Motor neuron (in vitro differentiated cells): ENCODE measurements around the gene TMC8. TPM values are rescaled to one million over a fixed set of nuclear protein-coding genes. Genes with fewer than 3 reads are reported as not detected.

Source experiments
- ATAC-seq, 8 experiments: fragments of 200-7000 bp; cut with Tn5 transposase; replicated peaks in 6 of 8; 2 replicates each; pipeline ENCODE4 v1.8.0; 2021; ENCODE audit warnings: mild to moderate bottlenecking in 8 of 8, moderate library complexity in 8 of 8
- H3K27ac ChIP-seq, 2 donors: fragments of 250-450 bp; sonication (Bioruptor Pico); 2 replicates each; pipeline ENCODE4 v1.9.0; 2021; ENCODE audit warnings: antibody characterized with exemption in 2 of 2, mild to moderate bottlenecking in 2 of 2, moderate library complexity in 1 of 2
- H3K4me1 ChIP-seq, 2 donors: fragments of 250-450 bp; sonication (Bioruptor Pico); replicated peaks in 1 of 2; 2 replicates each; pipeline ENCODE4 v1.6.1; 2021; ENCODE audit warnings: antibody characterized with exemption in 2 of 2, mild to moderate bottlenecking in 2 of 2, moderate library complexity in 1 of 2
- H3K4me3 ChIP-seq, 5 donors: fragments of 250-450 bp; sonication (Bioruptor Pico); 2 replicates each; pipeline ENCODE4 v1.9.0; 2021; ENCODE audit warnings: antibody characterized with exemption in 5 of 5, mild to moderate bottlenecking in 5 of 5, moderate library complexity in 4 of 5
- WGBS, 10 experiments: fragments of 450-650 bp; shearing (Covaris generic); methylation state at CpG; one replicate each; pipeline ENCODE4 v1.0.0; 2022; 5-methylcytosine and 5-hydroxymethylcytosine counted together
- in situ Hi-C, 9 experiments: fragments of 400-800 bp; cut with MboI; loops; one replicate each; pipeline ENCODE4 v1.15.0; 2021; ENCODE audit warnings: low sequenced_read_pairs in 9 of 9, low pct_unique_long_range_greater_than_20kb in 2 of 9; ENCODE audit not compliant: unreplicated experiment in 9 of 9
- total RNA-seq, 8 experiments: library from RNA; unstranded; fragments of 300-600 nt; gene quantifications; 2 replicates each; pipeline versions ENCODE4 v1.2.3 to v1.2.4, GENCODE V29; 2022

The TMC8 gene
- total RNA-seq, 8 experiments from 2014 or later = 0.10 to 1.4 (median 0.58) TPM; not detected in 1

- in situ Hi-C loops = no loop called here
- peaks cover 14 to 22% of the 10 kb centered on the region in 2 donors for H3K4me1 ChIP-seq
- H3K4me3 ChIP-seq = no peak overlapping the region
- no peak for ATAC-seq
- no peak overlapping the region for H3K27ac ChIP-seq
- WGBS, 10 experiments = 80 to 100% (median 95%) methylated on average over 1 to 2 of the region's 4 CpGs; no CpG with 5 or more reads in 6 of the 10 experiments
Measured at GRCh38 chr17:78129351-78130089, 1.1 kb upstream of the TMC8 start.

- WGBS, 10 experiments = 53 to 92% (median 73%) methylated on average over 2 of the region's 5 CpGs; no CpG with 5 or more reads in 6 of the 10 experiments
- Histone ChIP-seq H3K4me3 (no peak overlapping the region), H3K4me1 (peaks cover 14 to 22% of the 10 kb centered on the region in 2 donors)
Measured at GRCh38 chr17:78130090-78130436, 508 bp upstream of the TMC8 start.

GRCh38 chr17:78131172-78132083 is 857 bp downstream of the TMC8 start:
- Histone ChIP-seq H3K4me3 (no peak overlapping the region), H3K4me1 (peaks cover 8 to 17% of the 10 kb centered on the region in 2 donors), H3K27ac (no peak overlapping the region)
- ATAC-seq = no peak
- 59 to 100% (median 87%) methylated on average over 1 to 5 of the region's 74 CpGs; no CpG with 5 or more reads in 6 of the 10 experiments for WGBS, 10 experiments
- in situ Hi-C loops = no loop called here

More at GRCh38 chr17:78130090-78130436, 508 bp upstream of the TMC8 start:
- H3K27ac ChIP-seq = no peak overlapping the region
- no peak for ATAC-seq
- in situ Hi-C loops = no loop called here

DNA sequence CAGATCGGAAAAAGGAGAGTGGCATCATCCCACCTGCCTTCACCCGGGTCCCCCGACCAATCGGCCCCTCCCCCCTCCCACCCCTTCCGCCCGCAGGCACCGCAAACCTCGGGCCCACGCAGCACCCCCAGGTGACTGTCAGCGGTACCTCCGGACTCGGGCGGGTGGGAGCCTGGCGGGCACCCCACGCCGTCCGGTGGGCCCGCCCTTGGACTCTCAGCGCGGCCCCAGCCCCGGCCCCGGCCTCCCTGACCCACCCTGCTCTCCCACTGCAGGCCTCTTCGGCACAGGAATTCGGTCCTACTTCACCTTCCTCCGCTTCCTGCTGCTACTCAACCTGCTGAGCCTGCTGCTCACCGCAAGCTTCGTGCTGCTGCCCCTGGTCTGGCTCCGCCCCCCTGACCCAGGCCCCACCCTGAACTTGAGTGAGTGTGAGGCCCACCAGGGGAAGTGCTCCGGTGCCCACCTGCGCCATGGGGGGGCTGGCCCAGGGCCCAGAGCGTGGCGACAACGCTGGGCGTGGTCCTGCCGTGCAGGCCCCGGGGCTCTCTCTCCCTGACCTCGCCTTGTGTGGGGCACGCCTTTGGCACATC is 1.6 kb downstream of the TMC8 start:
- WGBS, 10 experiments = 70% methylated on average over 2 of the region's 38 CpGs; no CpG with 5 or more reads in 9 of the 10 experiments
- Histone ChIP-seq H3K4me1 (peaks cover 6 to 10% of the 10 kb centered on the region in 2 donors), H3K27ac (no peak overlapping the region), H3K4me3 (no peak overlapping the region)
- in situ Hi-C loops = no loop called here
- no peak for ATAC-seq

DNA sequence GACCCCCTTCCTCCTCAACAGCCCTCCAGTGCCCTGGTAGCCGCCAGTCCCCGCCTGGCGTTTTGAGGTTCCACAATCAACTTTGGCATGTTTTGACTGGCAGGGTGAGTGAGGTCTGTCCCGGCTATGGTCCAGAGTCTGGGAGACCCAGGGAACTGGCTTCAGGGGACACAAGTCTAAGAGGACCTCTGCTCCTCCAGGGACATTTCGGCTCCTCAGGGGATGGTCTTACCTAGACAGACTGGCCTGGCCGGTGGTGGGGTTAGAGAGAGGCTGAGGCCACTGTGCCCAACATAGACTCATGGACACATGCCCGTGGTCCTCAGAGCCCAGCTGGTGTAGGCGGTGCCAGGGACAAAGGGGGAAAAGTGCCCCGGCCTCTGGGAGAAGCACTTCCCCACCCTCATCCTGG is 2.2 kb downstream of the TMC8 start:
- in situ Hi-C loops = no loop called here
- no peak overlapping the region for H3K4me3 ChIP-seq
- H3K4me1 ChIP-seq = peaks cover 4 to 6% of the 10 kb centered on the region in 2 donors
- ATAC-seq = no peak
- H3K27ac ChIP-seq = no peak overlapping the region
- WGBS, 10 experiments = 40 to 82% (median 67%) methylated on average over 1 to 2 of the region's 9 CpGs; no CpG with 5 or more reads in 7 of the 10 experiments

DNA sequence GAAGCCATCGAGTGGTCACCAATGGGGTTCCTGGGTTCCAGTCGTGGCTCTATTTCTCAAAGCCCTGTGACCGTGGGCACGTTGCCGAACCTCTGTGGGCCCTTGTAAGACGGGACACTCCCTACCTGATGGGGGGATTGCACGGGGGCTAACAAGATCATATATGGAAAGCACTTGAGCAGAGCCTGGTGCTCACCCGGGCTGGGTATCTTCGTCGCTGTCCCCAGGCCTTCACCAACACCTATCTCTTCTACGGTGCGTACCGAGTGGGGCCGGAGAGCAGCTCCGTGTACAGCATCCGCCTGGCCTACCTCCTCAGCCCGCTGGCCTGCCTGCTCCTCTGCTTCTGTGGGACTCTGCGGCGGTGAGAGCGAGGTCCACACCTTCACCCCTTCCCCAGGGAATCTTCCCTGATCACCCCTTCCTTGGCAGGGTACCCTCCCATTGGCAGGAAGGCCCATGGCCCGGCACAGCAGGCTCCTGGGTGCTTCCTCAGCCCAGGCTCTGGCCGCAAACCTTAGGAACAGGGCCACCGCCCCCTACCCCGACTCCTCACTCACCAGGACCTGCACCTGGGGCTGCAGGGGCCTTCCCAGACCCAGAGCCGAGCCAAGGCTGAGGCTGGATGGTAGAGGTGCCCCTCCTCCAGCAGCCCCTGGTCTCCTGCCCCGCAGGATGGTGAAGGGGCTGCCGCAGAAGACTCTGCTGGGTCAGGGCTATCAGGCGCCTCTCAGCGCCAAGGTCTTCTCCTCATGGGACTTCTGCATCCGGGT is 2.8 kb downstream of the TMC8 start:
- Histone ChIP-seq H3K4me3 (no peak overlapping the region), H3K4me1 (peaks cover 3 to 6% of the 10 kb centered on the region in 2 donors), H3K27ac (no peak overlapping the region)
- ATAC-seq = no peak
- WGBS, 10 experiments = 60 to 93% (median 85%) methylated on average over 1 to 5 of the region's 30 CpGs; no CpG with 5 or more reads in 6 of the 10 experiments
- in situ Hi-C loops = no loop called here

DNA sequence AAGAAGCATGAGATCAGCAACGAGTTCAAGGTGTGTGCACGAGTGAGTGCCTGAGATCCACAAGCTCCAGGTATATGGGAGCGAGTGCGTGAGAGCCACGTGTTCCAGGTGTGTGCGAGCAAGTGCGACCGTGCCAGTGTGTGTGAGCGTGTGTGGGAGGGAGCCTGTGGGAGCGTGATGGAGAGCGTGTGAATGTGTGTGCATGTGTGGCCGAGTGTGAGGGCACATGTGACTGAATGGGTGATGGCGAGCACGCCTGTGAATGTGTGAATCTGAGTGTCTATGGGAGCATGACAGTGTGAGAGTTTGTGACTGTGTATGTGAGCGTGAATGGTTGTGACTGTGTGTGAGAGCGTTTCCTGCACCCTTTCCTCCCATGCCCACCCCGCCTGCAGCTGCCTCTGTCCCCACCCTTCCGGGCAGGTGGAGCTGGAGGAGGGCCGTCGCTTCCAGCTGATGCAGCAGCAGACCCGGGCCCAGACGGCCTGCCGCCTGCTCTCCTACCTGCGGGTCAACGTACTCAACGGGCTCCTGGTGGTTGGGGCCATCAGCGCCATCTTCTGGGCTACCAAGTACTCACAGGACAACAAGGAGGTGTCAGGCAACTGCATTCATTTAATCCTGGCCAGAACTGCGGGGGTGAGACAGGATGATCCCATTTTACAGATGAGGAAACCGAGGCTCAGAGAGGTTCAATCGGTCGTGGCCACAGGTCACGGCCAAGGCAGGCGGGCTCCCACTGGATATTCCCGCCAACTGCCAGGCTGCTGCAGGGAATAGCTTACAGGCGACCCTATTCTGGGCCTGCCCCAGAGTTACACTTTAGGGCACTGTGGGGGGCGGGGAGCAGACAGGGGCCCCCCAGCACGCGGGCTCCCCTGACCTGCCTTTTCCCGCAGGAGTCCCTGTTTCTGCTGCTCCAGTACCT is 3.7 kb downstream of the TMC8 start:
- peak in 3 of 8 experiments; percentile 71 to 80 (median 75) for ATAC-seq
- H3K4me1 ChIP-seq = peaks cover 3% of the 10 kb centered on the region in 2 donors
- H3K4me3 ChIP-seq = no peak overlapping the region
- WGBS, 10 experiments = 3 to 100% (median 70%) methylated on average over 1 to 11 of the region's 39 CpGs; no CpG with 5 or more reads in 2 of the 10 experiments
- in situ Hi-C loops = no loop called here
- H3K27ac ChIP-seq = no peak overlapping the region

GRCh38 chr17:78134899-78135385 is 4.4 kb downstream of the TMC8 start:
- Histone ChIP-seq H3K4me1 (peaks cover 3% of the 10 kb centered on the region in 2 donors), H3K4me3 (no peak overlapping the region), H3K27ac (no peak overlapping the region)
- WGBS, 10 experiments = 26 to 86% (median 61%) methylated on average over 2 to 6 of the region's 9 CpGs; no CpG with 5 or more reads in 5 of the 10 experiments
- in situ Hi-C loops = no loop called here
- ATAC-seq = no peak

- WGBS, 10 experiments = 79 to 100% (median 91%) methylated on average over 1 to 6 of the region's 9 CpGs; no CpG with 5 or more reads in 3 of the 10 experiments
- H3K4me3 ChIP-seq = no peak overlapping the region
- no peak for ATAC-seq
- peaks cover 3 to 7% of the 10 kb centered on the region in 2 donors for H3K4me1 ChIP-seq
- H3K27ac ChIP-seq = no peak overlapping the region
- in situ Hi-C loops = no loop called here
Measured at GRCh38 chr17:78135858-78136500, 5.4 kb downstream of the TMC8 start.

DNA sequence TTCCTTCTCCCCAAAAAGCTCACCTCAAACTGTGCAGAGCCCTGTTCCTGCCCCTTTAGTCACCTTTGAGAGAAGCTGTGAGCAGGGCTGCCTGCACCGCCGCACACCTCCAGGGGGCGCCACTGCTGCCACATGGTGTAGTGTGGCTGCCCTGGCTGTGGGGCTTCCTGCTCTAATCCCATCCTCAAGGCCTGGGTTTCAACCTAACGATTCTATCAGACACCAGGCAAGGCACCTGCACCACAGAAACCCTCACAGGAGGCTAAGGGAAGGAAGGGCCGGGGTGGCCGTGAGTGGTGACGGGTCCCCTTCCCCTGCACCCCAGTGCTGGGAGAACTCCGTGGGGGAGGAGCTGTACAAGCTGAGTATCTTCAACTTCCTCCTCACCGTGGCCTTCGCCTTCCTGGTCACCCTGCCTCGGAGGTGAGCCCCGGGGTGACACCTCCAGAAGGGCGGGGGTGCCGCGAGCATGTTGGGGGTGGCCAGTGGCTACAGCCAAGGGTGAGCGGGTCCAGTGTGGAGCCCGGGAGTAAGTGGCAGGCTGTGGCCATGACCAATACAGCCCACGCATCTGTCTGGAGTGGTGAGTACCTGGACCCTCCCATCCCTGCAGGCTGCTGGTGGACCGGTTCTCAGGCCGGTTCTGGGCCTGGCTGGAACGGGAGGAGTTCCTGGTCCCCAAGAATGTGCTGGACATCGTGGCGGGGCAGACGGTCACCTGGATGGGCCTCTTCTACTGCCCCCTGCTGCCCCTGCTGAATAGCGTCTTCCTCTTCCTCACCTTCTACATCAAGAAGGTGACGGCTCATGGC is 7.0 kb downstream of the TMC8 start:
- Histone ChIP-seq H3K4me1 (peaks cover 0 to 3% of the 10 kb centered on the region in 2 donors), H3K27ac (no peak overlapping the region), H3K4me3 (no peak overlapping the region)
- 71 to 100% (median 87%) methylated on average over 1 to 9 of the region's 26 CpGs; no CpG with 5 or more reads in 6 of the 10 experiments for WGBS, 10 experiments
- ATAC-seq = no peak
- in situ Hi-C loops = no loop called here
